ENCODE results near the gene VCL.

The VCL gene

DNA sequence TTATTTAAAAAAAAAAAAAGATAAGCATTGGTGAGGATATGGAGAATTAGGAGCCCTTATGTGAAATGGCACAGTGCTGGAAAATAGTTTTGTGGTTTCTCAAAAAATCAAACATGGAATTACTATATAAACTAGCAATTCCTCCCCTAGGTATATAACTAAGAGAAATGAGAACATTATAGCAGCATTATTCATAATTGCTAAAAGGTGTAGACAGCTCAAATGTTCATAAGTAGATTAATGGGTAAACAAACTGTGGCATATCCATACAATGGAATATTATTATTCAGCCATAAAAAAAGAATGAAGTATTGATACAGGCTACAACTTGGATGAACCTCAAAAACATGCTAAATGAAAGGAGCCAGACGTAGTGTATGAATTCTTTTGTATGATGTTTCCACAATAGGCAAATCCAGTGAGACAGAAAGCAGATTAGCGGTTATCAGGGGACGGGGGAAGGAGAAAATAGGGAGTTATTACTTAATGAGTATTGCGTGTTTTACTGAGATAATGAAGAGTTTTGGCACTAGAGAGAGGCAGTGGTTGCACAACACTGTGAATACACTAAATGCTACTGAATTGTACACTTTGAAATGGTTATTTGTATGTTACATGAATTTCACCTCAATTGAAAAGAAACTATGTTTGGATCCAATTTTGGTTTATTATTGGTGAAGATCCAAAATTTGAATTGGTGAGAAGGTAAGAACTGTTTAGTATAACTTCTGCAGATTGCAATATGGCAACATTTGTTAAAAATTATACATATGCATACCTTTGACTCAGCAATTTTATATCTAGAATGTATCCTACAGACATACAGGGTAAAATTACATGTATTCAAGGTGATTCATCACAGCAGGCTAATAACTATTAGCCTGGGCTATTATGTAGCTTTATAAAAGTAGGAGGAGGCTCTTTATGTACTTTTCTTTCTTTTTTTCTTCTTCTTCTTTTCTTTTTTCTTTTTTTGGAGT is 69.7 kb downstream of the VCL start:
- TF ChIP-seq ELF4 (IDR thresholded peaks at IDR 0.05): no peak
- POLR2A ChIA-PET: no interaction called here
- DNase-seq (ENCODE audit: extremely low spot score): no peak
- CTCF ChIA-PET: interaction anchor here (0.6 kb wide), 1 partner anchor 168 kb away, joined by 3 read pairs; no protein-coding TSS in a partner anchor

DNA sequence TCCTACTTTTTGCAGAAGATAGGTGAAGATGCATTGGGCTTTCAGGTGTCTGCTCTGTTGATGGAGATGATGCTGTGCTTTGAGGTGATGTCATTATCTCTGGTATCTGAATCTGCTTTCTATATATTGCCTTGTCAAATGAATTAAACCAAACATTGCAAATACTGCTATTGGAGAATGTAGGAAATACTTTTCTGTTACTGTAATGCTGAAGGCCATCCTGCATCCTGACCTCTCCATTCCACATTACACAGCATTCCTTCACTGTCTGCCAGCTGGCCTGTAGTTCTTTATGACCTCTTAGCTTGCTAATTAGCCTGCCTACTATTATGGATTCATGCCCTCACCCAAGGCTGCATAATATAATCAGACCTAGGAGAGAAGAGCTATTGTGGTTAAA is 73.2 kb downstream of the VCL start:
- no peak for DNase-seq (ENCODE audit: extremely low spot score)
- ChIA-PET CTCF (no interaction called here), POLR2A (no interaction called here)
- TF ChIP-seq LEF1 (IDR thresholded peaks at IDR 0.05; ENCODE audit: borderline replicate concordance): no peak
- TF ChIP-seq CTBP1 (IDR thresholded peaks at IDR 0.05; ENCODE audit: borderline replicate concordance): no peak
- no peak for TF ChIP-seq ARNT (IDR thresholded peaks at IDR 0.05)
- no peak for TF ChIP-seq NFRKB (IDR thresholded peaks at IDR 0.05)
- TF ChIP-seq SUZ12 (IDR thresholded peaks at IDR 0.05): no peak
- TF ChIP-seq SP1 (IDR thresholded peaks at IDR 0.05): no peak
- TF ChIP-seq HDGF (IDR thresholded peaks at IDR 0.05; ENCODE audit: borderline replicate concordance): no peak
- no peak for TF ChIP-seq L3MBTL2 (conservative IDR thresholded peaks at IDR 0.05)
- TF ChIP-seq FOXM1 (IDR thresholded peaks at IDR 0.05; ENCODE audit: borderline replicate concordance): no peak
- no peak for TF ChIP-seq BHLHE40 (IDR thresholded peaks at IDR 0.05; ENCODE audit: borderline replicate concordance)
- no peak for TF ChIP-seq FOXA1 (IDR thresholded peaks at IDR 0.05)
- TF ChIP-seq, protein P1, sequence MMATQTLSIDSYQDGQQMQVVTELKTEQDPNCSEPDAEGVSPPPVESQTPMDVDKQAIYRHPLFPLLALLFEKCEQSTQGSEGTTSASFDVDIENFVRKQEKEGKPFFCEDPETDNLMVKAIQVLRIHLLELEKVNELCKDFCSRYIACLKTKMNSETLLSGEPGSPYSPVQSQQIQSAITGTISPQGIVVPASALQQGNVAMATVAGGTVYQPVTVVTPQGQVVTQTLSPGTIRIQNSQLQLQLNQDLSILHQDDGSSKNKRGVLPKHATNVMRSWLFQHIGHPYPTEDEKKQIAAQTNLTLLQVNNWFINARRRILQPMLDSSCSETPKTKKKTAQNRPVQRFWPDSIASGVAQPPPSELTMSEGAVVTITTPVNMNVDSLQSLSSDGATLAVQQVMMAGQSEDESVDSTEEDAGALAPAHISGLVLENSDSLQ (IDR thresholded peaks at IDR 0.05): no peak
- TF ChIP-seq TARDBP (IDR thresholded peaks at IDR 0.05): no peak
- no peak for TF ChIP-seq ELF4 (IDR thresholded peaks at IDR 0.05)
- no peak for TF ChIP-seq FOXK2 (IDR thresholded peaks at IDR 0.05)

DNA sequence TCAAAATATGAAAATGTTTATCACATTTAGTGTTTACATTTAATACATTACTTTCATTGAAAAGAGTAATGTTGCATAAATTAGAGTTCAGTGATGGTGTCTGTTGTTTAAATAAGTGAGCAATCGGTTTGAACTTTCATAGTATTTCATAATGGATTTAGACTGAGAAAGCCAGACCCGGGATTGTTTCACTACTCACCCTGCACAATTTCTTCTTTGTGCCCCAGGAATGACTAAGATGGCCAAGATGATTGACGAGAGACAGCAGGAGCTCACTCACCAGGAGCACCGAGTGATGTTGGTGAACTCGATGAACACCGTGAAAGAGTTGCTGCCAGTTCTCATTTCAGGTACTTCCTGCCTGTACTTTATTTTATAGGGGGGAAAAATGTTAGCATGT is 74.6 kb downstream of the VCL start:
- ChIA-PET POLR2A (no interaction called here), CTCF (no interaction called here)
- no peak for DNase-seq (ENCODE audit: extremely low spot score)
- TF ChIP-seq BHLHE40 (IDR thresholded peaks at IDR 0.05; ENCODE audit: borderline replicate concordance): no peak
- TF ChIP-seq, protein P1 (IDR thresholded peaks at IDR 0.05): peak; percentile 15; the same call in 1 of the 2 replicates

DNA sequence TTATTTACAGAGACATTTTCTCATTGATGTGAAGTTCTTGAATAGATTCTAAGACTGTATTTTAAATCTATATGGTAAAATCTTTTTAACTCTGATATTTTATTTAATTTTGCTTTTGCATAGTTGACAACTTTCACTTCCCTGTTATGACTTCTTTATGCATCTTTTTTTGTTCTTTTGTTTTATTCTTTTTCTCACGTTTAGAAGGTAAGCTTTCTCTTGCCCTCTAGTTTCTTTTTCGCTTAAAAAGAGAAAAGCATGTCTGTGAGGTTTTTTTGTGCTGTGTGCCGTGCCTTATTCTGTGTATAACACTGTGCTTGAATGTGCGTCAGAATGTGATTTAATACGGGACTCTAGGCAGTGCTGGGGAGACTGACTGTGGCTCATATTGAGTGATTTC is 78.0 kb downstream of the VCL start:
- ChIA-PET CTCF (interaction anchor here (1.2 kb wide), 2 partner anchors 119 to 190 kb away, joined by 4 to 5 read pairs; no protein-coding TSS in a partner anchor), POLR2A (no interaction called here)
- no peak for TF ChIP-seq ELF4 (IDR thresholded peaks at IDR 0.05)
- no peak for TF ChIP-seq SP1 (IDR thresholded peaks at IDR 0.05)
- no peak for TF ChIP-seq FOXM1 (IDR thresholded peaks at IDR 0.05; ENCODE audit: borderline replicate concordance)
- no peak for TF ChIP-seq FOXK2 (IDR thresholded peaks at IDR 0.05)
- TF ChIP-seq FOXA1 (IDR thresholded peaks at IDR 0.05): no peak
- TF ChIP-seq L3MBTL2 (conservative IDR thresholded peaks at IDR 0.05): no peak
- no peak for TF ChIP-seq CTBP1 (IDR thresholded peaks at IDR 0.05; ENCODE audit: borderline replicate concordance)
- no peak for TF ChIP-seq ARNT (IDR thresholded peaks at IDR 0.05)
- TF ChIP-seq NFRKB (IDR thresholded peaks at IDR 0.05): no peak
- TF ChIP-seq HDGF (IDR thresholded peaks at IDR 0.05; ENCODE audit: borderline replicate concordance): no peak
- no peak for TF ChIP-seq ZNF384 (IDR thresholded peaks at IDR 0.05)
- no peak for TF ChIP-seq SUZ12 (IDR thresholded peaks at IDR 0.05)
- TF ChIP-seq, protein P1 (IDR thresholded peaks at IDR 0.05): no peak
- no peak for TF ChIP-seq BHLHE40 (IDR thresholded peaks at IDR 0.05; ENCODE audit: borderline replicate concordance)
- TF ChIP-seq LEF1 (IDR thresholded peaks at IDR 0.05; ENCODE audit: borderline replicate concordance): no peak
- no peak for DNase-seq (ENCODE audit: extremely low spot score)

DNA sequence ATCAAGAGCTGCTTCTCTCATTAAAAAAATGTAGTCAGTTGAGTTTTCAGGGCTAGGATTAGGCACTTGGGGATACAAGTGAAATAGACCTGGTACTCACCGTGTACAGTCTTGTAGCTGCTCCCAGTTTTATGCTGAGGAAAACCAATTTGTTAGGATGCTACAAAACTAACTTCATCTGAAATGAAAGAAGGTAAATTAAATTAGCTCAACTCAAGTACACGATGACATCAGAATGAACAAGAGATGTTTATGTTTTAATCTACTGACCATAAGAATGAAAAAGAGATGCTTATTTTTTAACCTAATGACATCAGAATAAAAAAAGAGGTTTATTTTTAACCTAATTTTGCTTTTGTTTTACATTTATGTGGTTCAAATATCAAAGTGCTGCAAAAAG is 79.0 kb downstream of the VCL start:
- POLR2A ChIA-PET: no interaction called here
- no peak for DNase-seq (ENCODE audit: extremely low spot score)
- CTCF ChIA-PET: interaction anchor here (0.6 to 1.2 kb wide), 2 partner anchors 37 to 120 kb away, joined by 3 to 5 read pairs; no protein-coding TSS in a partner anchor
- no peak for TF ChIP-seq SP1 (IDR thresholded peaks at IDR 0.05)
- TF ChIP-seq FOXM1 (IDR thresholded peaks at IDR 0.05; ENCODE audit: borderline replicate concordance): no peak
- no peak for TF ChIP-seq L3MBTL2 (conservative IDR thresholded peaks at IDR 0.05)
- no peak for TF ChIP-seq SUZ12 (IDR thresholded peaks at IDR 0.05)
- TF ChIP-seq BHLHE40 (IDR thresholded peaks at IDR 0.05; ENCODE audit: borderline replicate concordance): no peak
- no peak for TF ChIP-seq ELF4 (IDR thresholded peaks at IDR 0.05)
- no peak for TF ChIP-seq LEF1 (IDR thresholded peaks at IDR 0.05; ENCODE audit: borderline replicate concordance)

DNA sequence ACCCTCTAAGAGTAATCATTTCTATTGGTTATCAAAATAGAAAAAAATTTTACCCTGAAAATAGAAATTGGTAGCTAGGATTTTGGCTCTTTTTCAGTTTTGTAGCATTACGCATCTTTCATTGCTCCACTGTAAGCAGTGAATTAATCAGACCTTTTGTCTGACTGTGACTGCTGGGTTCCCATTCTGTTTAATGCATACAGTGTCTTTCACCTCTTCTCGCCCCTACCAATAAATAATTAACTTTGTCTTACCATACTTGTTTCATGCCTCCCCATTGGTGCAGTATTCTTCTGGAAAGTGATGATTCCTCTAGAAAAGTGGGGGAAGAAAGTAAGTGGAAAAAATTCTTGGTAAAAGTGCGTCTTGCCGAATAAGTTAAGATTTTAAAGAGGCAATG is 79.5 kb downstream of the VCL start:
- no peak for DNase-seq (ENCODE audit: extremely low spot score)
- POLR2A ChIA-PET: no interaction called here
- no peak for TF ChIP-seq BHLHE40 (IDR thresholded peaks at IDR 0.05; ENCODE audit: borderline replicate concordance)
- no peak for TF ChIP-seq TARDBP (IDR thresholded peaks at IDR 0.05)
- TF ChIP-seq FOXK2 (IDR thresholded peaks at IDR 0.05): no peak
- TF ChIP-seq SP1 (IDR thresholded peaks at IDR 0.05): no peak
- no peak for TF ChIP-seq NFRKB (IDR thresholded peaks at IDR 0.05)
- no peak for TF ChIP-seq SUZ12 (IDR thresholded peaks at IDR 0.05)
- no peak for TF ChIP-seq FOXA1 (IDR thresholded peaks at IDR 0.05)
- CTCF ChIA-PET: interaction anchor here (1.2 kb wide), 1 partner anchor 121 kb away, joined by 5 read pairs; no protein-coding TSS in a partner anchor

Data from HEK293T (cell line).